ENCODE results near the gene C1QTNF8.
"Not testable (repeated sequence)": the region's sequence is repeated elsewhere in the genome, so short reads cannot be mapped to it uniquely, and the experiment has no call there.

C1QTNF8 gene

GRCh38 chr16:1093284-1094123, 2.5 kb downstream of the C1QTNF8 start:
- DNase-seq (ENCODE audit: low read depth in 2 of 2): no peak

- not testable (repeated sequence) for DNase-seq (ENCODE audit: low read depth in 2 of 2)
Measured at GRCh38 chr16:1092685-1093283, 3.3 kb downstream of the C1QTNF8 start.

DNA sequence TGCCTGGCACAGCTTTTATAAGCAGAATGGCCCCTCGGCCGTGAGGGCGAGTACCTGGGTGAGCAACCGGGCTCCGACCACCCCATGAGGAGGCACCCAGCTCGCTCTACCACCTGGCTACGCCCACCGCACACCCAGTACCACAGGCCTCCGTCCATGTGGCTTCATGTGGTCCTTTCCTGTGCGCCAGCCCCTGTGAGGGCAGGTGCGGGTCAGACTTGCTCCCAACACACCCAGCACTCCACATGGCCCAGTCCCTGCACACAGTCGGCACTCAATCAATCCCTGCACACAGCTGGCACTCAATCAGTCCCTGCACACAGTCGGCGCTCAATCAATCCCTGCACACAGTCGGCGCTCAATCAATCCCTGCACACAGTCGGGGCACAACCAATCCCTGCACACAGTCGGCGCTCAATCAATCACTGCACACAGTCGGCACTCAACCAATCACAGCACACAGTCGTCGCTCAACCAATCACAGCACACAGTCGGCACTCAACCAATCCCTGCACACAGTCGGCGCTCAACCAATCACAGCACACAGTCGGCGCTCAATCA, 4.0 kb downstream of the C1QTNF8 start:
- no peak for DNase-seq (ENCODE audit: low read depth in 2 of 2)

DNA sequence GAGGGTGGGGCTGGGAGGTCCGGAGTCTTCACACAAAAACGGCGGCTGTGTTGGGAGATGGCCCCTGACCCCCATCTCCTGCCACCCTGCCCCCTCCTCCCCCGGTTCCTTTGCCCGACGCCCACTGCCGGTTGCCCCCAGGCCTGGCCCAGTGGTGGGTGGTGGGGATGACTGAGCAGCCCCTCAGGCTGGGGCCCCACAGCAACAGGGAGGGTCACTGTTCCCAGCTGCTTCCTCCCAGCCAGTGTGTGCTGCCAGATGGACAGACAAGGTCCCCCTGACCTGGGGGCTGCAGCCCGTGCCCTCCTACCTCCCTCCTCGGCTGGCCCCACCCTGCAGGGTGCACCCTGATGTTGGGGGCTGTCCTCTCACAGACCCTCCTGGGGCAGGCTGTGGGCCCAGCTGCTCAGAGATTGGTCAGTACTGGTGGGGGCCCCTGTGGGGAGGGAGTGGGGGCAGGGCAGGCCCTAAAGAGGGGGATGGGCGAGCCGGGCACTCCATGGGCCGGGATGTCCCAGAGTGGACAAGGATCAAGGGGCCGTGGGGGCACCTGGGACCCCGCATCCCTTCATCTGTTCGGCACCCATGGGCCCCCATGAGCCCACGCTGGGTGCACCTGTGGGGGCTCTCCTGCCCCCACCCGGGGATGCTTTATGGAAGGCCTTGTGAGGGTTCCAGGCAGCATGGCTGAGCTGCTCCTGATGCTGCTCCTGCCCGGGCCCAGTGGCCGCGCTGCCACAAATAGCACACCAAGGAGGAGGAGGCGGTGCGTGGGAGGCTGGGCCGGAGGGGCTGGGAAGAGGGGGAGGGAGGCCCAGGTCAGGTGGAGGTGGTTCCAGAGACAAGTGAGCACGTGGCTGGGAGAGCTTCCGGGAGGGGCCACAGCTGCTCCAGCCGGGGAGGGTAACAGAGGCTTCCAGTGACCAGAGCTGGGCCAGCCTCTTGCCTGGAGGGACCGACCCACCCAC, 5.1 kb downstream of the C1QTNF8 start:
- DNase-seq (ENCODE audit: low read depth in 2 of 2): no peak

GRCh38 chr16:1089822-1090619, 6.0 kb downstream of the C1QTNF8 start:
- DNase-seq (ENCODE audit: low read depth in 2 of 2): no peak

- DNase-seq (ENCODE audit: low read depth in 2 of 2): no peak
Measured at GRCh38 chr16:1089439-1089821, 6.6 kb downstream of the C1QTNF8 start.

DNA sequence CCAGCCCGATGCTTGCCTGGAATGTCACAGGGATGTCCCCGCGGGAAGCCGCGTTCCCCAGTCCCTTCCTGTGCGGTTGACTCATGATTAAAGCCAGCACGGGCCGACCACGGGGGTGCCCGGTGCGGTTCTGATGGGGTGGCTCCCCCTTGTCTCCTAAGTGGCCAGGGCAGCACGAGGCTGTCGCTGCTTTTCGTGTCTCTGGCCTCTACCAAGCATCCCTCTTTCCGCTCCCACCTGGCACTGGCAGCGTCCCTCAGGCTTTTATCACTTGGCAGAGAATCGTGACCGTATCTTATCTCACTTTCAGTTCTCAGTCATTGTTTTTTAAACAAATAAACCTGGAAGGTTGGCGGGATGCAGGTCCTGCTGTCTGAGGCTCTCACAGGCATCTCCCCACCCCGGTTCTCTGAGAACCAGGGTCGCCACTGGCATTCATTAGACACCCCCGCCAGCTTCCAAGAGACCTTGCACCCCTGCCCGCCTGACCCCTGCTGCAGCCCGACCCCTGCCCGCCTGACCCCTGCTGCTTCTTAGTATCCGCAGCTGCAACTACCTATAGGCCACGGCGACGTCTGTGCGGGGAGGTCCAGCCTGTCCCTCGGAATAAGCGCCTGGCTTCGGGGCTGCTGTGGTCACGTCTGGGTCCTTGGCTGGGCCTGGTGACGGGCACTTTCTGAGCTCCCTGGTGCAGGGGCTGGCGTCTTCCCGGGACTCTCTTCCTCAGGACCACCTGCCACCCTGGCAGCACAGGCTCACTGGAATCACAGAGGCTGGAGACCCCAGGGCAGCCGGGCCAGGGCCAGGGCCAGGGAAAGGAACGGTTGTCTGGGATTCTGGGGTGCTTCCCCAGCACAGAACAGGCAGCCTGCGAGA, 7.5 kb downstream of the C1QTNF8 start:
- no peak for DNase-seq (ENCODE audit: low read depth in 2 of 2)

DNA sequence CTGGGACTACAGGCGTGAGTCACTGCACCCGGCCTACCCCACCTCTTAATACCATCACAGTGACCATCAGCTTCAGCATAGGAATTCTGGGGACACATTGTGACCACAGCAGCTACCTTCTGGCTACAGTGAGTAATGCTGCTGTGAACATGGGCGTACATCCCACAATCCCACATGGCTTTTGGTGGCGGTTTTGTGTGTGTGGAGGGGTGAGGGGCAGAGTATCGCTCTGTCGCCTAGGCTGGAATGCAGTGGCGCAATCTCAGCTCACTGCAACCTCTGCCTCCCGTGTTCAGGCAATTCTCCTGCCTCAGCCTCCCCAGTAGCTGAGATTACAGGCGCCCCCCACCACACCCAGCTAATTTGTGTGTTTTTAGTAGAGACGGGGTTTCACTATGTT, 9.6 kb downstream of the C1QTNF8 start:
- not testable (repeated sequence) for DNase-seq (ENCODE audit: low read depth in 2 of 2)

- DNase-seq (ENCODE audit: low read depth in 2 of 2): no peak
Measured at GRCh38 chr16:1084971-1085370, 11.1 kb downstream of the C1QTNF8 start.

DNA sequence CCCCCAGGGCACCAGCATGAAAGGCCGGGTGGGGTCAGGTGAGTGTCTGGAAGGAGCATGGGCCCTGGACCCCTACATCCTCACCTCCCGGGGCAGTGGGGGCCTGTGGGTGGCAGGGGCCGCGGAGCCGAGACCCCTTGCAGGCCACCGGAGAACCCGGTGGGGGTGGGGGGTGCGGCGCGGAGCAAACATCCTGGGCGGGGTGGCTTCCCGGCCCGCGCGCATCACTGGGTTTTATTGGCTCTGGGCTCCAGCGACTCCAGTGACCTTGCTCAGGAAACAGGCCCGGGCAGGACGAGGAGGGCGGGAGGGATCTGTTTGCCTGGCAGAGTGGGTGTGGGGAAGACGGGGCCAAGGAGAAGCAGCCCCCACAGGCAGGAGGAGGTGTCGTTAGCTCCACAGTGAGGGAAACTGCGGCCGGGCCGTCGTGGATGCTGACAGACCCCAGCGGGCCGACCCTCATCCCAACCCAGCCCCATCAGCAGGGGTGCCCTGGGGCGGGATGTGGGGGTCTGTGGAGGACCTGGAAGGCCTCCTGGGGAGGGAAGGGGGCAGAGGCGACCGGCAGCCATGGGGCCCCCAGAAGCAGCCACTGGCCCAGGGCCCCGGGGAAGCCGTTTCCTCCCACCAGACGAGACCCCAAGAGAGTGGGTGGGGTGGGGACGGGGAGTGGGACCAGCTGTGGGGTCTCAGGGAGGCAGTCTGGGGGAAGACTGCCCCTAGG, 12.9 kb downstream of the C1QTNF8 start:
- no peak for DNase-seq (ENCODE audit: low read depth in 2 of 2)

GRCh38 chr16:1082266-1082951, 13.6 kb downstream of the C1QTNF8 start:
- DNase-seq (ENCODE audit: low read depth in 2 of 2): no peak

DNA sequence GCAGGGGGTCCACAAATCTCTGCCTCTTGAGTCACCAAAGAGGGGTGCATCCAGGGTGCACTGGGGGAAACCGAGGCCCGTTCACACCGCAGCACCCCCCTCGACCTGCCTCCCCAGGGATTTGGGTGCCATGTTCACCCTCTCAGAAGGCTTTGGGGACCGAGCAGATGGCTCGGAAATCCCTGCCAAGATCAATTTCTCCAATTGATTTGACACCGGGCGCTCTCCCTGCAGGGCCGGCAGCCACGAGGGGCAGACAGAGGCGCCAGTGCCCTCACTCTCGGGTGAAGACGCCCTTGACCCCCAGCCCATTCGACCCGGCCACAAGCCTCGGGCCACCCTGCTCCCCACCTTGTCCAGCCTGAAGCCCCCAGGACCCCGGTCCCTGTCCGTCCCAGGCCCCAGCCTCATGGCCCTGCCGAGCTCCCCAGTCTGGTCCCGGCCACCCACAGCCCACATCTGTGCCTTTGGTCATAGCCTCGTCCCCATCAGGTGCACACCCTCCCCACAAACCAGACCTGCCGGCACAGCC, 14.2 kb downstream of the C1QTNF8 start:
- no peak for DNase-seq (ENCODE audit: low read depth in 2 of 2)

DNA sequence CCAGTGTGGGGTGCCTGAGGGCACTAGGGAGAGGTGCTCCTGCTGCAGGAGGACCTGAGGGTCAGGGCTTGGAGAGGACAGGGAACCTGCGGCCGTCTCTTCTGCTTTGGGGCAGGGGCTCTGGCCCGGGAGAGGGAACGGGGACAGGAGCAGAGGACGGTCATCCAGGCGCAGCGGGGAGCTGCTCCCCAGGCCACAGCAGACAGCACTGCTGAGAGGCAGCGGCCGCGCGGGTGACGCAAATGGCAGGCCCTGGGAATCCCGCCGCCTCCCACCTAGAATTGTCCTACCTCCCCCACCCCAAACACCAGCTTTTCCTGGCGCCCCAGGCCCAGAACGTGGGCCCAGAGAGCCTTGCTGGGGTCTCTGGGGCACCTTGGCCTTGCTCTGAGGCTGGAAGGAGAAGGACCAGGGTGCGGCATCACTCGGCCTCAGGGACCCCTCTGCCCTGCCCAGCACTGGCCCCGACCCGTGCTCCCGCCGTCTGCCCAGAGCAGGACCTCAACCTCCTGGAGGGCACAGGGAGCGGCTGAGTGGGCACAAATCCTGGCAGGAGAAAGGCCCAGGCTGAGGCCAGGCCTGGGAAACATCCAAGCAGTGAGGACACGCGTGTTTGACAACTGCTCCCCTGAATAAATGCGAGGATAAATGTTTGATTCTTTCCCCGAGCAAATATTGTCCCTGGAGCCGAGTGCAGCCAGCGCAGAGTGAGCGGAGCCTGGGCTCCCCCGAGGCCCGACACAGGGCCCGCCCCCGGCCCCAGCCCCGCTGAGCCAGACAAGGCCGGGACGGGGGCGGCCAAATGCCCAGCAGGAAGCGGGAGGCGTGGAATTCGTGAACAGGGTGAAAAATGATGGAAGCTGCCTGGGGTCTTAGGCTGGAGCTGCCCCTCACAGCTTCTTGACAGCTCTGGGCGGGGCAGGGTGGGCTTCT, 15.0 kb downstream of the C1QTNF8 start:
- DNase-seq (ENCODE audit: low read depth in 2 of 2): no peak

DNA sequence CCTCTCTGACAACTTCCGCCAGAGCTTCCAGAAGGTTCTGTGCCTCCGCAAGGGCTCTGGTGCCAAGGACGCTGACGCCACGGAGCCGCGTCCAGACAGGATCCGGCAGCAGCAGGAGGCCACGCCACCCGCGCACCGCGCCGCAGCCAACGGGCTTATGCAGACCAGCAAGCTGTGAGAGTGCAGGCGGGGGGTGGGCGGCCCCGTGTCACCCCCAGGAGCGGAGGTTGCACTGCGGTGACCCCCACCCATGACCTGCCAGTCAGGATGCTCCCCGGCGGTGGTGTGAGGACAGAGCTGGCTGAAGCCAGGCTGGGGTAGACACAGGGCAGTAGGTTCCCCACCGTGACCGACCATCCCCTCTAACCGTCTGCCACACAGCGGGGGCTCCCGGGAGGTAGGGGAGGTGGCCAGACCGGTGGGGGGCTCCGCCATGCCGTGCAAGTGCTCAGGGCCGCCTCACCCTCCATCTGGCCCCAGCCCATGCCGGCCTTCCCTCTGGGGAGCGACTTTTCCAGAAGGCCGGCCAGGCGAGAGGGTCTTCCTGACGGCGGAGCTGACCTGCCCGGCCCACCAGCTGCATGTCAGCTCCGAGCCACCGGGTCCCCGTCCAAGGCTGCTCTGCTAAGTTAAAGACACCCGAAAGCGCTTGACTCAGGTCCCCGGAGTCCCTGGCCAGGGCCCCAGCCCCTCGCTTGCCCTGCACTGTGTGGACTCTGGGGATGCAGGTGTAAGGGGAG, 16.1 kb downstream of the C1QTNF8 start:
- DNase-seq (ENCODE audit: low read depth in 2 of 2): no peak

DNA sequence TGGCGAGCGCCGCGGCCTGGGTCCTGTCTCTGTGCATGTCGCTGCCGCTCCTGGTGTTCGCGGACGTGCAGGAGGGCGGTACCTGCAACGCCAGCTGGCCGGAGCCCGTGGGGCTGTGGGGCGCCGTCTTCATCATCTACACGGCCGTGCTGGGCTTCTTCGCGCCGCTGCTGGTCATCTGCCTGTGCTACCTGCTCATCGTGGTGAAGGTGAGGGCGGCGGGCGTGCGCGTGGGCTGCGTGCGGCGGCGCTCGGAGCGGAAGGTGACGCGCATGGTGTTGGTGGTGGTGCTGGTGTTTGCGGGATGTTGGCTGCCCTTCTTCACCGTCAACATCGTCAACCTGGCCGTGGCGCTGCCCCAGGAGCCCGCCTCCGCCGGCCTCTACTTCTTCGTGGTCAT, 16.7 kb downstream of the C1QTNF8 start:
- DNase-seq (ENCODE audit: low read depth in 2 of 2): no peak

DNA sequence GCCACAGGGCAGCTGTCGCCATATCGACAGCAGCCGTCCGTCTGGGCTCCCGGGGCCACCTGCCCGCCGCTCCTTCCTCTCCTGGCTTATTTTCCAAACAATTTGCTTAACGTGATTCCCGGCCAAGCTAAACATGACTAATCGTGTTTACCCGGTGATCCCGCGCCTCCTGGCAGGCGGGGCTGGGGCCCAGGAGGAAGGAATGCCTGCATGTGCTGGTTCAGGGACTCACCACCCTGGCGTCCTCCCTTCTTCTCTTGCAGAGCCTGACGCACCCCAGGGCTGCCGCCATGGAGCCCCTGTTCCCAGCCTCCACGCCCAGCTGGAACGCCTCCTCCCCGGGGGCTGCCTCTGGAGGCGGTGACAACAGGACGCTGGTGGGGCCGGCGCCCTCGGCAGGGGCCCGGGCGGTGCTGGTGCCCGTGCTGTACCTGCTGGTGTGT, 17.4 kb downstream of the C1QTNF8 start:
- DNase-seq (ENCODE audit: low read depth in 2 of 2): no peak

Data from stimulated activated CD8-positive, alpha-beta memory T cell treated with anti-CD3 and anti-CD28 coated beads, Interleukin-2, amount 100 ng/mL, for 1 hour (primary cell).